Measurements from ENCODE around the gene ABCA13. TPM values are rescaled to one million over a fixed set of nuclear protein-coding genes. Genes with fewer than 3 reads are reported as not detected.
A peak's percentile ranks its signal among the peaks of the same experiment; 100 is the strongest.

Gene ABCA13
- total RNA-seq, 1 donor from 2014 or later, result 0.34 TPM

DNA sequence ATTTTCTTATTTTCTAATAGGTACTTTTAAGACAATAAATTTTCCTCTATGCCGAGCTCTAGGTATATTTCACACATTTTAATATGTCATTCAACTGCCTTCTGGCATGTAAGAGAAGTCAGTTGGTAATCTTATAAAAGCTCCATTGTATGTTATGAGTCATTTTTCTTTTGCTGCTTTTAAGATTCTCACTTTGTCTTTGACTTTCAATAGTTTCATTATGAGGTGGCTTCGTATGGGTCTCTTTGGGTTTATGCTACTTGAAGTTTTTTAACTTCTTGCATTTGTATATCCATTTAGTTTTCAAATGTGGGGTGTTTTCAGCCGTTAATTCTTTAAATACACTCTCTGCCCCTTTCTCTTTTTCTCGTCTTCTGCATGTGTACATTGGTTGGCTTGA, 80.5 kb downstream of the ABCA13 start:
- Mint-ChIP-seq H3K4me1 (ENCODE audit: low read depth, unreplicated experiment) (peaks cover 19% of the 10 kb centered on the region), H3K9me3 (ENCODE audit: unreplicated experiment) (no peaks in the 10 kb centered on the region), H3K27ac (ENCODE audit: unreplicated experiment) (no peak overlapping the region), H3K27me3 (ENCODE audit: low read depth, unreplicated experiment) (no peaks in the 10 kb centered on the region), H3K4me3 (ENCODE audit: unreplicated experiment) (peak overlapping the region; percentile 36), H3K36me3 (ENCODE audit: low read depth, unreplicated experiment) (no peaks in the 10 kb centered on the region)
- Histone ChIP-seq H3K27ac (ENCODE audit: low read depth, low read length) (peak overlapping the region; percentile 25), H3K79me2 (ENCODE audit: insufficient read depth, low read length) (no peaks in the 10 kb centered on the region), H2AFZ (ENCODE audit: low read depth, low read length) (no peak overlapping the region), H3K4me1 (ENCODE audit: insufficient read depth, low read length) (peaks cover 23% of the 10 kb centered on the region), H3K4me3 (ENCODE audit: insufficient read depth, low read depth, low read length) (peak overlapping the region; percentile 21), H3K9ac (ENCODE audit: low read length) (no peak overlapping the region), H3K4me2 (ENCODE audit: low read length) (peak overlapping the region; percentile 69), H4K20me1 (ENCODE audit: insufficient read depth, low read length) (no peaks in the 10 kb centered on the region), H3K36me3 (ENCODE audit: insufficient read depth, low read length) (no peaks in the 10 kb centered on the region), H3K27me3 (ENCODE audit: insufficient read depth, low read length) (no peaks in the 10 kb centered on the region), H3K9me3 (ENCODE audit: insufficient read depth, low read depth, low read length) (no peaks in the 10 kb centered on the region)
- FAIRE-seq (peak; percentile 79), DNase-seq (ENCODE audit: low read depth) (peak; percentile 62)
- TF ChIP-seq, protein P1, sequence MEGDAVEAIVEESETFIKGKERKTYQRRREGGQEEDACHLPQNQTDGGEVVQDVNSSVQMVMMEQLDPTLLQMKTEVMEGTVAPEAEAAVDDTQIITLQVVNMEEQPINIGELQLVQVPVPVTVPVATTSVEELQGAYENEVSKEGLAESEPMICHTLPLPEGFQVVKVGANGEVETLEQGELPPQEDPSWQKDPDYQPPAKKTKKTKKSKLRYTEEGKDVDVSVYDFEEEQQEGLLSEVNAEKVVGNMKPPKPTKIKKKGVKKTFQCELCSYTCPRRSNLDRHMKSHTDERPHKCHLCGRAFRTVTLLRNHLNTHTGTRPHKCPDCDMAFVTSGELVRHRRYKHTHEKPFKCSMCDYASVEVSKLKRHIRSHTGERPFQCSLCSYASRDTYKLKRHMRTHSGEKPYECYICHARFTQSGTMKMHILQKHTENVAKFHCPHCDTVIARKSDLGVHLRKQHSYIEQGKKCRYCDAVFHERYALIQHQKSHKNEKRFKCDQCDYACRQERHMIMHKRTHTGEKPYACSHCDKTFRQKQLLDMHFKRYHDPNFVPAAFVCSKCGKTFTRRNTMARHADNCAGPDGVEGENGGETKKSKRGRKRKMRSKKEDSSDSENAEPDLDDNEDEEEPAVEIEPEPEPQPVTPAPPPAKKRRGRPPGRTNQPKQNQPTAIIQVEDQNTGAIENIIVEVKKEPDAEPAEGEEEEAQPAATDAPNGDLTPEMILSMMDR (IDR thresholded peaks at IDR 0.05; ENCODE audit: insufficient read depth, low read depth, low read length), result no peak
- no peak for TF ChIP-seq EZH2 (IDR thresholded peaks at IDR 0.05; ENCODE audit: insufficient read depth, low read length)

- Histone ChIP-seq H3K4me2 (ENCODE audit: low read length) (no peak overlapping the region), H3K9me3 (ENCODE audit: insufficient read depth, low read depth, low read length) (no peaks in the 10 kb centered on the region), H3K27me3 (ENCODE audit: insufficient read depth, low read length) (no peaks in the 10 kb centered on the region), H3K27ac (ENCODE audit: low read depth, low read length) (no peak overlapping the region), H3K4me3 (ENCODE audit: insufficient read depth, low read depth, low read length) (no peak overlapping the region), H3K4me1 (ENCODE audit: insufficient read depth, low read length) (peaks cover 23% of the 10 kb centered on the region), H2AFZ (ENCODE audit: low read depth, low read length) (no peak overlapping the region), H3K9ac (ENCODE audit: low read length) (no peak overlapping the region), H3K36me3 (ENCODE audit: insufficient read depth, low read length) (no peaks in the 10 kb centered on the region), H3K79me2 (ENCODE audit: insufficient read depth, low read length) (no peaks in the 10 kb centered on the region), H4K20me1 (ENCODE audit: insufficient read depth, low read length) (no peaks in the 10 kb centered on the region)
- no peaks in the 10 kb centered on the region for H3K27me3 Mint-ChIP-seq (ENCODE audit: low read depth, unreplicated experiment)
- no peak overlapping the region for H3K27ac Mint-ChIP-seq (ENCODE audit: unreplicated experiment)
- TF ChIP-seq, protein P1 (IDR thresholded peaks at IDR 0.05; ENCODE audit: insufficient read depth, low read depth, low read length), result peak; percentile 3
- TF ChIP-seq EZH2 (IDR thresholded peaks at IDR 0.05; ENCODE audit: insufficient read depth, low read length), result no peak
- peaks cover 19% of the 10 kb centered on the region for H3K4me1 Mint-ChIP-seq (ENCODE audit: low read depth, unreplicated experiment)
- no peaks in the 10 kb centered on the region for H3K9me3 Mint-ChIP-seq (ENCODE audit: unreplicated experiment)
- H3K36me3 Mint-ChIP-seq (ENCODE audit: low read depth, unreplicated experiment), result no peaks in the 10 kb centered on the region
- FAIRE-seq (no peak), DNase-seq (ENCODE audit: low read depth) (no peak)
- no peak overlapping the region for H3K4me3 Mint-ChIP-seq (ENCODE audit: unreplicated experiment)
These were observed 81.7 kb downstream of the ABCA13 start for GRCh38 chr7:48252995-48253394.

GRCh38 chr7:48255046-48255445, 83.8 kb downstream of the ABCA13 start:
- Histone ChIP-seq H3K27me3 (ENCODE audit: insufficient read depth, low read length) (no peaks in the 10 kb centered on the region), H3K9me3 (ENCODE audit: insufficient read depth, low read depth, low read length) (no peaks in the 10 kb centered on the region), H3K36me3 (ENCODE audit: insufficient read depth, low read length) (no peaks in the 10 kb centered on the region), H3K9ac (ENCODE audit: low read length) (peak overlapping the region; percentile 49), H4K20me1 (ENCODE audit: insufficient read depth, low read length) (no peaks in the 10 kb centered on the region), H3K27ac (ENCODE audit: low read depth, low read length) (peak overlapping the region; percentile 74), H3K4me2 (ENCODE audit: low read length) (peak overlapping the region; percentile 26), H3K4me1 (ENCODE audit: insufficient read depth, low read length) (peaks cover 22% of the 10 kb centered on the region), H3K4me3 (ENCODE audit: insufficient read depth, low read depth, low read length) (no peak overlapping the region), H3K79me2 (ENCODE audit: insufficient read depth, low read length) (no peaks in the 10 kb centered on the region), H2AFZ (ENCODE audit: low read depth, low read length) (no peak overlapping the region)
- FAIRE-seq (no peak), DNase-seq (ENCODE audit: low read depth) (peak; percentile 90)
- TF ChIP-seq, protein P1 (IDR thresholded peaks at IDR 0.05; ENCODE audit: insufficient read depth, low read depth, low read length), result no peak
- TF ChIP-seq EZH2 (IDR thresholded peaks at IDR 0.05; ENCODE audit: insufficient read depth, low read length), result no peak
- Mint-ChIP-seq H3K4me3 (ENCODE audit: unreplicated experiment) (no peak overlapping the region), H3K9me3 (ENCODE audit: unreplicated experiment) (no peaks in the 10 kb centered on the region), H3K4me1 (ENCODE audit: low read depth, unreplicated experiment) (peaks cover 19% of the 10 kb centered on the region), H3K27ac (ENCODE audit: unreplicated experiment) (peak overlapping the region; percentile 6), H3K27me3 (ENCODE audit: low read depth, unreplicated experiment) (no peaks in the 10 kb centered on the region), H3K36me3 (ENCODE audit: low read depth, unreplicated experiment) (no peaks in the 10 kb centered on the region)
